Ovary (tissue), 3 donors: ENCODE data around the gene NEURL1B.

Source experiments
- EP300 ChIP-seq: sonication (generic); formaldehyde crosslinking; IDR thresholded peaks from one replicate; pipeline ENCODE4 v1.6.1; 2017; ENCODE audit warnings: antibody characterized with exemption
- POLR2A ChIP-seq: fragments of 450-650 bp; IDR thresholded peaks from one replicate; pipeline ENCODE4 v1.6.1; 2017; ENCODE audit warnings: antibody characterized with exemption, mild to moderate bottlenecking, moderate library complexity
- TF ChIP-seq, protein P1 (sequence below), 3 donors: fragments of 450-650 bp in 2 of 3; fragments of 200-600 bp in 1 of 3; IDR thresholded peaks; one replicate each; pipeline versions ENCODE4 v1.5.1 to v1.8.0; 2016 to 2022; ENCODE audit warnings: antibody characterized with exemption in 3 of 3, mild to moderate bottlenecking in 1 of 3
- donor health status: DM: no; HTN: no; CAD: no.

GRCh38 chr5:172700365-172701290 lies 59.6 kb downstream of the NEURL1B start:
- TF ChIP-seq, protein P1, sequence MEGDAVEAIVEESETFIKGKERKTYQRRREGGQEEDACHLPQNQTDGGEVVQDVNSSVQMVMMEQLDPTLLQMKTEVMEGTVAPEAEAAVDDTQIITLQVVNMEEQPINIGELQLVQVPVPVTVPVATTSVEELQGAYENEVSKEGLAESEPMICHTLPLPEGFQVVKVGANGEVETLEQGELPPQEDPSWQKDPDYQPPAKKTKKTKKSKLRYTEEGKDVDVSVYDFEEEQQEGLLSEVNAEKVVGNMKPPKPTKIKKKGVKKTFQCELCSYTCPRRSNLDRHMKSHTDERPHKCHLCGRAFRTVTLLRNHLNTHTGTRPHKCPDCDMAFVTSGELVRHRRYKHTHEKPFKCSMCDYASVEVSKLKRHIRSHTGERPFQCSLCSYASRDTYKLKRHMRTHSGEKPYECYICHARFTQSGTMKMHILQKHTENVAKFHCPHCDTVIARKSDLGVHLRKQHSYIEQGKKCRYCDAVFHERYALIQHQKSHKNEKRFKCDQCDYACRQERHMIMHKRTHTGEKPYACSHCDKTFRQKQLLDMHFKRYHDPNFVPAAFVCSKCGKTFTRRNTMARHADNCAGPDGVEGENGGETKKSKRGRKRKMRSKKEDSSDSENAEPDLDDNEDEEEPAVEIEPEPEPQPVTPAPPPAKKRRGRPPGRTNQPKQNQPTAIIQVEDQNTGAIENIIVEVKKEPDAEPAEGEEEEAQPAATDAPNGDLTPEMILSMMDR (IDR thresholded peaks at IDR 0.05): no peak
- TF ChIP-seq POLR2A (no peak), EP300 (no peak)
